Suprapubic skin (tissue), 3 donors: ENCODE results near the gene CST5.

Experiments used
- CTCF ChIP-seq, 2 donors: fragments of 200-600 bp in 1 of 2; fragments of 450-650 bp in 1 of 2; sonication (generic) in 1 of 2; IDR thresholded peaks; one replicate each; pipeline ENCODE4 v1.5.1; 2016 to 2019; ENCODE audit warnings: antibody characterized with exemption in 2 of 2, mild to moderate bottlenecking in 1 of 2, moderate library complexity in 1 of 2
- POLR2A ChIP-seq, 2 donors: fragments of 450-650 bp; IDR thresholded peaks; one replicate each; pipeline ENCODE4 v1.6.1; 2017; ENCODE audit warnings: antibody characterized with exemption in 2 of 2, mild to moderate bottlenecking in 2 of 2, moderate library complexity in 2 of 2

GRCh38 chr20:23867152-23867776 lies 12.3 kb downstream of the CST5 start:
- TF ChIP-seq CTCF (IDR thresholded peaks at IDR 0.05) (no peak), POLR2A (IDR thresholded peaks at IDR 0.05) (no peak)
